ENCODE data around the gene USP34.

Gene USP34

DNA sequence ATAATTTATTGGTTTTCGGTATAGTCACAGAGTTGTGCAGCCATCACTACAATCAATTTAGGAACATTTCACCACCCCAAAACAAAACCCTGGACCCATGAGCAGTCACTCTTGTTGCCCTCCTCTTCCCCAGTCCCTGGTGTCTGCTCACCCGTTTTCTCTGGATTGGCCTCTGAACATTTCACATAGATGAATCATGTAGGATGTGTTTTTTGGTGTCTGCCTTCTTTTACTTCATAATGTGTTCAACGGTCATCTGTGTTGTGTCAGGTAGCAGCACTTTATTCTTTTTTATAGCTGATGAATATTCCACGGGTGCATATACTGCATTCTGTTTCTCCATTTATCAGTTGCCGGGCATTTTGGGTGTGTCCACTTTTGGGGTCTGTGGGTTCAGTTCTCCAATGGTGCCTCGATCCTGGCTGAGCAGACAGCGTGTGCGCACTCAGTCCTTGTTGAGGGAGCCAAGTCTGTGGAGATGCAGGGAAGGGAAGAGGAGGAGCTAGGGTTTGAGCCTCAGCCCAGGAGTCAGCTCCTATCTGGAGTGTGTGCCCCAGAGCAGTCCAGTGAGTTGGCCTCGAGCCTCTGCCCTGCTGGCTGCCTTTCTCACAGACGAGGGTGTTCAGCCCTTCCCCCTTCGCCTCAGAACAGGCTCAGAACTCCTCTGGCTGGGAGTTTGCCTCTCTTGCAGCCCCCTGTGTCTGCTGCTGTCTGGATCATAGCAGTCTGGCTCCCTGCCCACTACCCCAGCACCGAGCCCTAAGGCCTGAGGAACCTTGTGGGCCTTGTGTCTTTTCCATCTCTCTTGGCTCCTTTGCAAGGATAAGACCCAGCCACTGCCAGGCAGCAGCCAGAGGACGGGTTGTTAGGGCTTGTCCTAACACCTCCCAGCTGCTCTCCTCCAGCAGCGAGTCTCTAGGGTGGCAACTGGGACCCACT lies 290.9 kb downstream of the USP34 start:
- 89% methylated on average over 14 of the region's 14 CpGs for WGBS, 2 experiments
- H3K4me1 ChIP-seq (ENCODE audit: control insufficient read depth, insufficient read depth, low read length): peaks cover 26% of the 10 kb centered on the region

DNA sequence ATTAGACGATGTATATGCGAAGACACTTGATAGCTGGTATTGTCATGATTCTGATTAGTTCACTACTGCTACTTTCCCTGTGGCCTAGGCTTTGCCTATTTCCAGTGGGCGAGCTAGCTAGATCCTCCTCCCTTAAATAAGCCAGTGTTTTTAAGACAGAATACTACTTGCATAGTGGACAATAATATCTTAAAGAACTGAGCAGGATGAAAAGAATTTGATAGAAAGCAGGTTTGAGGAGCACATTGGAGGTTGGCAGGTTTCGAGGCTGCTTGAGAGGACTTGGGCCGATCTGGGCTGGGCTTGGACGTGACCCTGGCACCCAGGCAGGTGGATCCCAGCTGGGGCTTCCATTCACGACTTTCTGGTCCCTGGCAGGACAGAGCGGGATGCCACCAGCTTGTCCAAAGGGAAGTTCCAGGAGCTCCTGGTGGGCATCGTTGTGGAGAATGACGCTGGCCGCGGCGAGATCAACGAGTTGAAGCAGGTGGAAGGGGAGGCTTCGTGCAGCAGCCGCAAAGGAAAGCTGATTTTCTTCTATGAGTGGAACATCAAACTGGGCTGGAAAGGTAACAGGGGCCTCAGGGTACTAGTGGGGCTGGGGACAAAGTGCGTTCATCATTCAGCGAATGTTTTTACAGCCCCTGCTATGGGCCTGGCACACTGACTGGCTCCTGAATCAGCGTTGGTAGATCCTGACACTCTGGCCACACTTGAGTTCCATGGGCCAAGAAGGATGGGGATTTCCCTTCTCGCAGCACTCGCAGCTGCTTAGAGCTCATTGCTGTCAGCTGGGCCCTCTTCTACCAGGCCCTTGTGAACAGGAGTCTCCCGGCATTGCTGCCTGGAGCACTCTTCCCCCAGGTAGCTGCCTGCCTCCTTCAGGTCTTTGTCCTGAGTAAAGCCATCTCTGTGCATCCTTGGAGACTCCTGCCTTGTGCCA lies 292.0 kb downstream of the USP34 start:
- Histone ChIP-seq H3K4me3 (ENCODE audit: insufficient read depth, low read depth, low read length) (peak overlapping the region; percentile 7), H3K36me3 (ENCODE audit: control insufficient read depth, insufficient read depth, low read length) (peaks cover 16% of the 10 kb centered on the region), H3K27ac (ENCODE audit: insufficient read depth, low read depth, low read length, poor library complexity, severe bottlenecking) (no peak overlapping the region), H3K4me1 (ENCODE audit: control insufficient read depth, insufficient read depth, low read length) (peaks cover 26% of the 10 kb centered on the region), H3K27me3 (ENCODE audit: control insufficient read depth, insufficient read depth, low read length, poor library complexity, severe bottlenecking) (peaks cover 15% of the 10 kb centered on the region), H3K9me3 (ENCODE audit: control insufficient read depth, low read length) (no peaks in the 10 kb centered on the region)
- WGBS, 2 experiments: 93 to 94% methylated on average over 22 of the region's 22 CpGs

More for the DNA sequence above, 290.9 kb downstream of the USP34 start:
- Histone ChIP-seq H3K4me3 (ENCODE audit: insufficient read depth, low read depth, low read length) (no peak overlapping the region), H3K9me3 (ENCODE audit: control insufficient read depth, low read length) (no peaks in the 10 kb centered on the region), H3K36me3 (ENCODE audit: control insufficient read depth, insufficient read depth, low read length) (peaks cover 24% of the 10 kb centered on the region), H3K27ac (ENCODE audit: insufficient read depth, low read depth, low read length, poor library complexity, severe bottlenecking) (no peak overlapping the region), H3K27me3 (ENCODE audit: control insufficient read depth, insufficient read depth, low read length, poor library complexity, severe bottlenecking) (peaks cover 15% of the 10 kb centered on the region)

DNA sequence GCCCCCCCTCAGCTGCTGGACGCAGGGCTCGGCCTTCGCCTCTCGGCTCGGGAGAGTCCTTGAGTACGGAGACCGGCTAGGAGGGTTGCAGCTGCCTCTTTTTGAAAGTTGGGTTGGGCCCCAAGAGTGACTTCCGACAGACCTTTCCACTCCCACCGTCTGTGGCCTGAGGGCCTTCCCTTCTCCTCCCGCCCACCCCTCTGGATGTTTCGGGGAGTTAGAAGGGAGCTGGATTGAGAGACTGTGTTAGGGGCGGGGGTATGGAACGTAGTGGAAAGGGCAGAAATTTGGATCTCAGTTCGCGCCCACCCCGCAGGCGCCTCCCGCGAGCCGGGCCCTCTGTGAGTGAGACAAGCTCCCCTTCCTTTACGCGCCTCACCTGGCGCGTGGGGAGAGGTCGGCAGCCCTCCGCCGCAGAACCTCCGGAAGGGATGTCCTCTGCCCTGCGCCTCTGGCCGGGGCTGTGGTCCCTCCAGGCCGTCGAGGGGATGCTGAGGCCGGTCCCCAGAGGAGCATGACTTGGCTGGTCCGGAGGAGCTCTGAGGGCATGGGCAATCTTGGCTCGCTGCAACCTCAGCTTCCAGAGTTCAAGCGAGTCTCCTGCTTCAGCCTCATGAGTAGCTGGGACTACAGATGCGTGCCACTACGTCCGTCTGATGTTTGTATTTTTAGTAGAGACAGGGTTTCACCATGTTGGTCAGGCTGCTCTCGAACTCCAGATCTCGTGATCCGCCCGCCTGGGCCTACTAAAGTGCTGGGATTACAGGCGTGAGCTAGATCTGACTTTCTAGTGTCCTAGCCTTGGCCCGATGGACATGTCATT lies 292.9 kb downstream of the USP34 start:
- Histone ChIP-seq H3K4me1 (ENCODE audit: control insufficient read depth, insufficient read depth, low read length) (peaks cover 26% of the 10 kb centered on the region), H3K4me3 (ENCODE audit: insufficient read depth, low read depth, low read length) (peak overlapping the region; percentile 65), H3K27ac (ENCODE audit: insufficient read depth, low read depth, low read length, poor library complexity, severe bottlenecking) (peak overlapping the region; percentile 55), H3K27me3 (ENCODE audit: control insufficient read depth, insufficient read depth, low read length, poor library complexity, severe bottlenecking) (peaks cover 15% of the 10 kb centered on the region), H3K36me3 (ENCODE audit: control insufficient read depth, insufficient read depth, low read length) (peaks cover 7% of the 10 kb centered on the region), H3K9me3 (ENCODE audit: control insufficient read depth, low read length) (no peaks in the 10 kb centered on the region)
- WGBS, 2 experiments: 55 to 56% methylated on average over 44 of the region's 45 CpGs

DNA sequence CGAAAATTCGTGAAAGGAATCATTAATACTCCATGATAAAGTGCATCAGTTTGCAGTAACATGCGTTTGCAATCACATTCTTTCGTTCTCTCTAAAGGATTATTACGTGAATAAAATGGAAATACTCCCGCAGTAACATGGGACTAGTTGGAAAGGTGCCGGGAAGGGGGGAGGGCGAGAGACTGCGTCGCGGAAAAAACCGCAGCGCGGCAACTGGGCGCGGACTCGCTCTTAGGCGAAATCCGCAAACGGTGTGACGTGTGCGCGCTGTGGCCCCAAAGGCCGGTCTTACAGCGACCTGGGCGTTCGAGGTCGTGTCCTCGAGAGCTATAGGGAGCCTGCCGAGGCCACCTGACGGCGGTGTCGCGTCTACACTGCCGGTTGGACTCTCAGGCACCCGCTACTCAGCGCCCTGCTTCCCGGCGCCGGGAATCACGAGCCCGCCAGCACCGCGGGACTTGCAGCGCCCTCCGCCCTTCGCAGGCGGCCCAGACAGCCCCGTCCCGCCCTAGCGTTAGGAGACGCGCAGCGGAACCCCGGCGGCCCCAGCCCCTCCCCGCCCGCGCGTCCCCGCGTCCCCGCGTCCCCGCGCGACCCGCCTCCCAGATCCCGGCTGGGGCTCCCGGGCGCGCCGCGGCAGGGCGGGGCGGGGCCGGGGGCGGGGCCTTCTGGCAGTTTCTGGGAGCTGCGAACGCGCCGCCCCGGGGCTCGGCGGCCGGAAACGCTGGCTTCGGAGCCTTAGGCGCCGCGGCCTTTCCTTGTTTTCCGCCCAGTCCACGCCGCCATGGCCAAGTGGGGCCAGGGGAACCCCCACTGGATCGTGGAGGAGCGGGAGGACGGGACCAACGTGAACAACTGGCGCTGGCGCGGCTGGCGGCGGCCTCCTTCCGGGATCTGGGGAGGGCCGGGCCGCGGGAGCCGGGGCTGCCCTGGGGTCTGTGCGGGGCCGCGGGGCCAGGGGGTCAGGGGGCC lies 293.8 kb downstream of the USP34 start:
- 1 to 2% methylated on average over 111 of the region's 111 CpGs for WGBS, 2 experiments
- H3K4me3 ChIP-seq (ENCODE audit: insufficient read depth, low read depth, low read length): peak overlapping the region; percentile 65
- H3K36me3 ChIP-seq (ENCODE audit: control insufficient read depth, insufficient read depth, low read length): peaks cover 7% of the 10 kb centered on the region
- H3K4me1 ChIP-seq (ENCODE audit: control insufficient read depth, insufficient read depth, low read length): peaks cover 26% of the 10 kb centered on the region
- peaks cover 15% of the 10 kb centered on the region for H3K27me3 ChIP-seq (ENCODE audit: control insufficient read depth, insufficient read depth, low read length, poor library complexity, severe bottlenecking)
- H3K9me3 ChIP-seq (ENCODE audit: control insufficient read depth, low read length): no peaks in the 10 kb centered on the region
- peak overlapping the region; percentile 69 for H3K27ac ChIP-seq (ENCODE audit: insufficient read depth, low read depth, low read length, poor library complexity, severe bottlenecking)

DNA sequence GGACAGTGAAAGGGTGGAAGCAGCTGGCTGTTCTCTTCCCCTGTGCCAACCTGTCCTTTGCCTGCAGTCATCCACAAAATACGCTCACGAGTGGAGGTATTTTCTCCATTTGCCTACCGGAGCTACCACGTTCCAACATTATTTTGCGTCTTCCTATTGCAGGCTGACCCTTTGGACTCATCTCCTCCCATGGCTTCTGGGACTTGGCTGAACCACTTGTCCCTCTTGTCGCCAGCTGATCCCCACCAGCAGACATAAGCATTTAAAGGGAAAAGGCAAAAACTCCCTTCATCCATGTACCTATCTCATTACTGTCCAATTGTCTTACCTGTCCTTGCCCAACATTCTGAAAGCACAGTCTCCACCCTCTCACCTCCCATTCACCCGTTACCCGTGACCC lies 295.9 kb downstream of the USP34 start:
- H3K27ac ChIP-seq (ENCODE audit: insufficient read depth, low read depth, low read length, poor library complexity, severe bottlenecking): no peak overlapping the region
- WGBS, 2 experiments: 89 to 94% methylated on average over 8 of the region's 8 CpGs

DNA sequence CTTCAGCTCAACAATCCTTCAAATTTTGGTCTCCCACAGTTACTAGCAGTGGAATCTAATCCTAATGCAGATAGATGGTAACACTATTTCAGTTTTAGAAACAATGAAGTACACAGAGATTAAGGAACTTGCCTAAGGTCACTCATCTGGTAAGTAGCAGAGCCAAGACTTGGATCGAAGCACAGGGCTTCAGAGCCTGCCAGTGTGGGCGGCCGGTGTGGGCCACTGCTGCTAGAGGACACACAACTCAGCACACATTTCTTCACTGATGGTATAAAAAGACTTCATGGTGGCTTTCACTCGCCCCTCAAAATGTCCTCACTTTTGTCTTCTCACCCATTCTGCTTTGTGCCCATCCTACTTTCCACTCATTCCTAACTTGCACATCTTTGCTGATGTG lies 297.8 kb downstream of the USP34 start:
- Histone ChIP-seq H3K27me3 (ENCODE audit: control insufficient read depth, insufficient read depth, low read length, poor library complexity, severe bottlenecking) (peaks cover 15% of the 10 kb centered on the region), H3K4me3 (ENCODE audit: insufficient read depth, low read depth, low read length) (no peak overlapping the region), H3K36me3 (ENCODE audit: control insufficient read depth, insufficient read depth, low read length) (no peaks in the 10 kb centered on the region), H3K4me1 (ENCODE audit: control insufficient read depth, insufficient read depth, low read length) (peaks cover 2% of the 10 kb centered on the region), H3K9me3 (ENCODE audit: control insufficient read depth, low read length) (no peaks in the 10 kb centered on the region), H3K27ac (ENCODE audit: insufficient read depth, low read depth, low read length, poor library complexity, severe bottlenecking) (no peak overlapping the region)
- 66 to 69% methylated on average over 4 of the region's 4 CpGs for WGBS, 2 experiments

More for the DNA sequence above, 295.9 kb downstream of the USP34 start:
- Histone ChIP-seq H3K9me3 (ENCODE audit: control insufficient read depth, low read length) (no peaks in the 10 kb centered on the region), H3K36me3 (ENCODE audit: control insufficient read depth, insufficient read depth, low read length) (no peaks in the 10 kb centered on the region), H3K4me3 (ENCODE audit: insufficient read depth, low read depth, low read length) (no peak overlapping the region), H3K27me3 (ENCODE audit: control insufficient read depth, insufficient read depth, low read length, poor library complexity, severe bottlenecking) (peaks cover 15% of the 10 kb centered on the region), H3K4me1 (ENCODE audit: control insufficient read depth, insufficient read depth, low read length) (peaks cover 21% of the 10 kb centered on the region)

DNA sequence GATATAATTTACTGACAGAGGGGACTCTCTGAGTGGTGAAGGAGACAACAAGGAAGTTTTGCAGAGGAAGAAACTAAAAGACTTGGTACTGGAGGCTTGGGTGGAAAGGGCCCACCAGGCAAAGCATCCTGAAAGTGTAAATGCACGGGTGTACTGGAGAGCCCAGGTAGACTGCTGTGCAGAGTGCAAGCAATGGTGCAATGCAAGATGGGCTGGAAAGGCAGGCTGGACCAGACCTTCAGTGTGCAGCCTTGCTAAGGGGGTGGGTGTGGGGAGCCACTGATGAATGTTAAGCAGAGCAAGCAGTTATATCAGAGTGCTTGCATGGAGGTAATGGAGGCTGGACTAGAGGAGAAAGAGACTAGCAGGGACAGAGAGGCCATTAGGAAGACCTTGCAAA lies 298.2 kb downstream of the USP34 start:
- Histone ChIP-seq H3K27me3 (ENCODE audit: control insufficient read depth, insufficient read depth, low read length, poor library complexity, severe bottlenecking) (peaks cover 15% of the 10 kb centered on the region), H3K9me3 (ENCODE audit: control insufficient read depth, low read length) (no peaks in the 10 kb centered on the region), H3K27ac (ENCODE audit: insufficient read depth, low read depth, low read length, poor library complexity, severe bottlenecking) (no peak overlapping the region), H3K4me3 (ENCODE audit: insufficient read depth, low read depth, low read length) (no peak overlapping the region), H3K4me1 (ENCODE audit: control insufficient read depth, insufficient read depth, low read length) (no peaks in the 10 kb centered on the region), H3K36me3 (ENCODE audit: control insufficient read depth, insufficient read depth, low read length) (no peaks in the 10 kb centered on the region)
- 83 to 85% methylated on average over 1 of the region's 1 CpG for WGBS, 2 experiments

DNA sequence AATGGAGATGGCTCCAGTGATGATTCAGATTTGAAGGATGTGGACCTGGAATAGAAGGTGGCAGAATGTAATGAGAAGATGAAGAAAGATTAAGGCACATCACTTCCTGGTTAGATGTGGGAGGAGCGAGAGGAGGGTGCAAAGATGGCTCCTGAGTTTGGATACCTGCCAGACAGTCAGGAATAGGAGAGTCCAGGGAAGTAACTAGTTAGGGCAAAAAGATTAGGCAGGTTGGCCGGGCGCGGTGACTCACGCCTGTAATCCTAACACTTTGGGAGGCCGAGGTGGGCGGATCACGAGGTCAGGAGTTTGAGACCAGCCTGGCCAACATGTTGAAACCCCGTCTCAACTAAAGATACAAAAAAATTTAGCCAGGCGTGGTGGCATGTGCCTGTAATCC lies 303.3 kb downstream of the USP34 start:
- Histone ChIP-seq H3K27ac (ENCODE audit: insufficient read depth, low read depth, low read length, poor library complexity, severe bottlenecking) (no peak overlapping the region), H3K36me3 (ENCODE audit: control insufficient read depth, insufficient read depth, low read length) (peaks cover 28% of the 10 kb centered on the region), H3K9me3 (ENCODE audit: control insufficient read depth, low read length) (no peaks in the 10 kb centered on the region), H3K4me3 (ENCODE audit: insufficient read depth, low read depth, low read length) (no peak overlapping the region), H3K27me3 (ENCODE audit: control insufficient read depth, insufficient read depth, low read length, poor library complexity, severe bottlenecking) (no peaks in the 10 kb centered on the region), H3K4me1 (ENCODE audit: control insufficient read depth, insufficient read depth, low read length) (no peaks in the 10 kb centered on the region)
- 92 to 93% methylated on average over 10 of the region's 10 CpGs for WGBS, 2 experiments

DNA sequence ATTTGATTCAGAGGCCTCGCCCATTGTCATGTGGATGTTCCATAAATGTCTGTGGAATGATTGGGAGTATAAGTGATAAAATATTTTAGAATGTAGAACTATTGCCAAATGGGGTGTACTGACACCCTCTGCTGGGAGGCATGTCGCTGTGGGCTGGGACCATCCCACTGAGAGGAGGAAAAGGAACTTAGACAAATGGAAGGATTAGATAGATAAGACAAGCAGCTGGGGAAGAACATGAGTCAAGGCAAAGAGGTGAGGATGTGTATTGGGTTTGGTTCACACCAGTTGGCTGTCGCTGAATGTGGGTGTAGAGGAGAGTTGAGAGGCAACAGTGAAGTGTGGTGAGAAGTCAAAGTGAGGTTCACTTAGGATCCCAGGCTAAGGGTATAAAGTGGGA lies 304.9 kb downstream of the USP34 start:
- H3K9me3 ChIP-seq (ENCODE audit: control insufficient read depth, low read length): no peaks in the 10 kb centered on the region
- no peaks in the 10 kb centered on the region for H3K27me3 ChIP-seq (ENCODE audit: control insufficient read depth, insufficient read depth, low read length, poor library complexity, severe bottlenecking)
- no peaks in the 10 kb centered on the region for H3K4me1 ChIP-seq (ENCODE audit: control insufficient read depth, insufficient read depth, low read length)
- 90 to 94% methylated on average over 3 of the region's 3 CpGs for WGBS, 2 experiments
- H3K36me3 ChIP-seq (ENCODE audit: control insufficient read depth, insufficient read depth, low read length): peaks cover 28% of the 10 kb centered on the region
- H3K27ac ChIP-seq (ENCODE audit: insufficient read depth, low read depth, low read length, poor library complexity, severe bottlenecking): no peak overlapping the region
- no peak overlapping the region for H3K4me3 ChIP-seq (ENCODE audit: insufficient read depth, low read depth, low read length)
